Keratinocyte (primary cell): Measurements from ENCODE around the gene DDA1.

Experiments
- CTCF ChIP-seq, 3 experiments: IDR thresholded peaks in 1 of 3; conservative IDR thresholded peaks in 1 of 3; optimal IDR thresholded peaks in 1 of 3; 2 replicates in 2 of 3; 3 replicates in 1 of 3; pipeline versions ENCODE3 to v1.5.1; 2011; ENCODE audit warnings: low read length in 3 of 3, mild to moderate bottlenecking in 3 of 3, moderate library complexity in 2 of 3, control low read depth in 1 of 3, inconsistent platforms in 1 of 3; ENCODE audit not compliant: insufficient read depth in 2 of 3; ENCODE audit errors: extremely low read depth in 1 of 3
- EZH2 ChIP-seq: IDR thresholded peaks from one replicate; pipeline ENCODE4 v1.6.1; 2012; ENCODE audit warnings: inconsistent platforms, mild to moderate bottlenecking, low read length, moderate library complexity

GRCh38 chr19:17330262-17331044, 21.1 kb downstream of the DDA1 start:
- TF ChIP-seq CTCF (optimal IDR thresholded peaks at IDR 0.05 in 1 of 3, IDR thresholded peaks at IDR 0.05 in 1 of 3, conservative IDR thresholded peaks at IDR 0.05 in 1 of 3; ENCODE audit: extremely low read depth in 1 of 3, insufficient read depth in 2 of 3, low read length in 3 of 3) (no peak), EZH2 (no peak)
